Hematopoietic multipotent progenitor cell treated with erythropoietin and hydrocortisone succinate and interleukin-3 and kit ligand, for 4 days (in vitro differentiated cells): Measurements from ENCODE around the gene BCR.

Experiments
- DNase-seq: peaks from one replicate; pipeline ENCODE4 v3.0.0-alpha.2; 2015

BCR gene

DNA sequence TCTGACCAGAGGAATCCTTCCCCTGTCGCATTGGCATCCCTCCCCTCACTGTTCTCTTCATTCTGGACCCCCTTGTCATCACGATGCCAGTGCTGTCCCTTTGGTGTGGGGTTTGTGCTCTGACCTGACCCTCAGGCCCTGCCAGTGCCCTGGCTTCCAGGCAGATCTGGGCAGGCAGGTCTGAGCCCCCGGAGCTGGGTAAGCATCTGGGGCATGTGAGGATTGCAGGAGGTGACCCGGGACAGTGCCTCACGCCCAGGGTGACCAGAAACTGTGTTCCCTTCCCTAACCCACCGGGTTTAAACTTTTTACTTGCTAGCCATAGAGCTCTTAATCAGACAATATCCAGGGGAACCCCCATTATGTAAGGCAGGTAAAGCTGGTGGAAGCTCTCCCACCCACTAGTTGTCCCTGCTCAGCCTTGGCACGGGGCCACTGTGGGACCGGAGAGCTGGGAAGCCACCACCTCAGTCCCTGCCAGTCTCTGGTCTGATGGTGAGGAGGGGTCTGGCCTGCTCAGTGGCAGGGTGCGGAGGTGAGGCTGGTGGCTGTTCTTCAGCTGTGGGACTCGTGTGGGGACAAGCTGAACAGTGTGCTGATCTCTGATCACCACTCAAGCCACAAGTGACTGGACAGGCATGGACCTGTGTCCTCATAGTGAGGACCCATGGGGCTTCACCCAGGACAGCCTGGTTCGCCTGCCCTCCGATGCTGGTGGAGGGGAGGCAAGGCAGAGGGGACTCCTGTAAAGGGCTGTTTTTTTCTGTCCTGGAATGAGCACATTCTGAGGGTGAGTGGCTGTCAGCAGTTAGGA is 38.0 kb downstream of the BCR start:
- no peak for DNase-seq

DNA sequence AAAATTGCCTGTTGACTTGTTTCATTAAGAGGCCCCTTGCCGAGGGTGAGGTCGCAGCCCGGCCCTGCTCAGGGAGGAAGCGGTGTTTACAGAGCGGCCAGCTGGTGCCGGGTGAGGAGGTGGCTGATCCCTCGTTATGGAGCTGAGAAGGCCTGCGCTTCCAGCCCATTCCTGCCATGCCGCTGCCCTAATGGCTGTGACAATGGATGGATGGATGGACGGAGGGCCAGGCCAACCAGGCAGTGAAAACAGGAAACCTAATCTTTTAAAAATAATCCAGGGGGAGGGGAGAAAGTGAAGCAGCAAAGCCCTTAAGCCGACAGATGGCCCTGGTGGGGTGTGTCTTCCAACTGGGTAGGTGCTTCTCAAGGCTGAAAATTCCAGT is 38.5 kb downstream of the BCR start:
- peak; percentile 80 for DNase-seq

DNA sequence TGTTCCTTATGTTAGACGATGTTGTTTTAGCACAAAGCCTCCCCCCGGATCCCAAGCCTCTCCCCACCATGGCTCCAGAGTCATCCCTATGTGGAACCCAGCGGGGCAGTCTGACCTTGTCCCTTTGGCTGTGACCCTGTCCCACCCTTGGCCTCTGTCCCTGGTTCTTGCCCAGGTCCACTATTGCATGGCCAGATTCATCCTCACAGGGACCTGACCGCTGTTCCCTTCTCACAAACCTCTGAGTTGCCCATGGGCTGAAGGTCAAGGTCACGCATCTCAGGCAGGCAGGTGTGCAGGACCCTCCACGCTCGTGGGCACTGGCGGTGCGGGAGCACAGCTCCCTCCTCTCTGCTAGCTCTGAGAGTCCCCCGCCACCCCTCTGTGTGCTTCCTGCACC is 39.0 kb downstream of the BCR start:
- no peak for DNase-seq

DNA sequence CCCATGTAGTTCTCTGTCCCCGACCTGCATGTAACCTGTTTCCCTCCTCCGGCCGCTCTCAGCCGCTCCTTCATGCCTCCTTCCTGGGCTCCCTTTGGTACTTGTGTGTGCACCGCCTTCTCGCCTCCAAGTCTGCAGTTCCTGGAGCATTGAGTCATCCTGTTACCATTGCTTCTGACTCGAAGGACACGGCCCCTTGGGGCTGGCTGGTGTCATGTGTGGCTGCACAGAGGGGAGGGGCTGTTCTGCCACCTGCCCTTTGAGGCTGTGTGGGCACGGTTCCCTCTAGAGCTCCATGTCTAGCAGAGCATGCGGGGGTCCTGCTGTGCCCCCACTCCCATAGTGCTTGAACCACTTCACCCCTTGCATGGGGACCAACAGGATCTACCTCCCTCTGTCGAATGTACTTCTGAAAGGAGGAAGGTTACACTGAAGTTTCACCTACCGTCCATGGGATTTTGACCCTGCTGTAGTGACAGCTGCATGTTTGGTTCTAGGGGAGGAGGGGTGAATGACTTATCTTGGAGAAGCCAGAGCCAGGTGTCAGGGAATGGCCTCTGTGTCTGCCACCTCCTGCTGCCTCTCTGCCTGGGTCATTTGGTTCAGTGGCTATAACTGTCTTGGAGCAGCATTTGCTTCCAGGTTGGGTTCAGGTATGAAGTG is 39.6 kb downstream of the BCR start:
- DNase-seq = peak; percentile 81

DNA sequence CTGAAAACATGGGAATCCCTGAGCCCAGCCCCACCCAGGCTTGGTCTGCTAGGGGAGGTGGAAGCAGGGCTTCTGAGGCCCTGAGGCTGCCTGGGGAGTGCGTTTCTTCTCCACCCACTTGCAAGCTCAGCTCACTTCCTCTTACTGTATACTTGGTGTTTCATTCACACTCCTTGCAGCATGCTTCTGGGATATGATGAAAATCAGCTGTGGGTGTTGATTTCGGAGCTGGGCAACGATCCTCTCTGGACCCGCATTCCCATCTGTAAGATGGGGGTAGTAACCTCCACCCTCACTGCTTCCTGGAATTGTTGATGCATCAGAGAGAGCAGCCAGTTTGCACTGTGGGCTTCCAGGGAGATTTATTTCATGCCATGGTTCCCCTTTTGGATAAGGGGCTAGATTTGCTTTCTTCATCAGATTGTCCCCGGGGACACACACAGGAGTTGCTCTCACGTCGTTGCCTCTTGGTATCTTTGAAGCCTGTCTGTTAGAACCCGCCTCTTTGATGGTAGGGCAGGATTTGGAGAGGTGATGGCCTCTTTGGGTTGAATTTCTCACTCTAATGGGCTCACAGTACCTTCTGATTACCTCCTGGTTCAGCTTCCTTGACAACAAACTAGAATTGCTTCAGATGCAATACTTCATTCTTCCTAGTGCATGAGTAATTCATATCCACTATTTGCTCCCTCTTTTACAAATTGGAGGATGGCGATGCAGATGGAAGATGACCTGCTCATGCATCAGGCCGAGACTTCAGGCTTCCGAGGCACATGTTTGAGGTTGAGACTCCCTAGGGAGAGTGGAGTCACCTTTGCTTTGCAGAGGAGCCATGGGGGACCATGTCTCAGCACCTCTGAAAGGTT is 40.4 kb downstream of the BCR start:
- peak; percentile 82 for DNase-seq

DNA sequence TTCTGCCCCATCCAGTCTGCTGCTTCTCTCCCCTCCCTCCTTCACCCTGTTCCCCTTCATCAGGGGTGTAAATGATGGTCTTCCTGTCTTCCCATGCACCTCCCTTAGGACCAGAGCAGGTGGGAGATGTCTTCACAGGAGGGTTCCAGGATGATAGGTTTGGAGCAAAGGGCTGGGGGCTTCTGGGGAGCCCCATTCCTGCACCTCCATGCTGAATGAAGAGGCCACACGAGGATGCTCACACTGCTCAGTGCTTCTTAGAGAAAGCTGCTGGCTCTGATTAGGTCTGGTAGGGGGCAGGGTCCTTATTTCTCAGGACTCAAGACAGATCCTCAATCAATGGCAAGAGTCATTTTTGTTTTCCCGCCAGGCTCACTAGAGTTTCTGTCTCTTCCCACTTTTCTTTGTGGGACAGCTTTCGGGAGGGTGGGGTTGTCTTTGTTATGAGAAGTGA is 41.1 kb downstream of the BCR start:
- DNase-seq = no peak

DNA sequence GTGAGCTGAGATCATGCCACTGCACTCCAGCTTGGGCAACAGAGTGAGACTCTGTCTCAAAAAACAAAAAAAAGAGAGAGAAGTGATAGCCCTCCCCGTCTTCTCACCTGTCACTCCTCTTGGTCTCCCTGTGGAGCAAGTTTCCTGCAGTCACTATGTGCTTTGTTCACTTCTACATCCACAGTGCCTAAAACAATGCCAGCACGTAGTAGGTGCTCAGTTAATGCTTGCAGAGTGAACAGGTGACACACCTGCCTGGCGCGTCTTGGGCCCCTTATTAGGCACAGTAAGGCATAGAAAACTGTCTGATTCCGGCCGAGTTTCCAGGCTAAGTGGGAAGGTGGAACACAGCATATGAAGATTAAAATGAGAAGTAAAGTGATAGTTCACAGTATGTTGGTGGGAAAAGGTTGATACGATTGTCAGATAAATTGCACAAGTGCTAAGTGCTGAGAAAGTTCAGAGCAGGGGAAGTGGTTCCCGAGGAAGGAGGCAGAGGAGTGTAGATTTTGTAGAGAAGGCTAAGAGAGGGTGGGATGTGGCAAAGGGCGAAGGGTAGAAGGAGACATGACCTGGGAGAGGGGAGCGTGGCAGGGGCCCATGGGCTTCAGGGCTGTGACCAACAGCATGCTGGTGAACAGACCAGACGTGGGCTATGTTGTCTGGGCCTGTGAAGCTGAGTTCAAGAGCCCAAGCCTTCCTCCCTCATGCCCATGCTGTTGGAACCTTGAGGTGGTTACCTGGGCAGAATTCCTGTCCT is 41.9 kb downstream of the BCR start:
- peak; percentile 49 for DNase-seq

DNA sequence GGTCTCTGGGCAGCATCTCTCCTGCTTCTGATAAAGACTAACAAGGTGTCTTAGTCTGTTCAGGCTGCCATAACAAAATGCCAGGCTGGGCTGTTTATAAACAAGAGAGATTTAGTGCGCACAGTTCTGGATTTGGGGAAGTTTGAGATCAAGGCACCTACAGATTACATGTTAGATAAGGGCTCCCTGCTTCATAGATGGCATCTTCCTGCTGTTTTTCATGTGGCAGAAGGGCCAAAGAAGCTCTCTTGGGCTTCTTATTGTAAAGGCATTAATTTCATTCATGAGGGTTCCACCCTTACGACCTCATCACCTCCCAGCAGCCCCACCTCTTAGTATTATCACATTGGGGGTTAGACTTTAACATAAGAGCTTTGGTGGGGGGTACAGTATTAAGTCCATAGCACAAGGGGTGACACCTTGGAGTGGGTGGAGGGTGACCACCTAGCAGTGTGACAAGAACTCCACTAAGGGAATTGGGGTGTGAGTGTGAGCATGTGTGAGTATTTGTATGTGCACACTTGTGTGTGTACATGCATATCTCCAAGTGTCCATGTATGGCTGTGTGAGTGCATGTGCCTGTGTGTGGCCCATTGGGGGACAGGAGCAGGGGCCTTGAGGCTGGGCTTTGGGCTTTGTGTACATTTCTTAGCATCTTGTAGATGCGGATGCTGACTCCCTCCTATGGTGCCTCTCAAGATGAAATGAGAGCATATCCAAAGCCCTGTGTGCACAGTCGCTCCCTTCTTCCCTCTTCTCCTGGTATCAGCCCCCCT is 42.7 kb downstream of the BCR start:
- no peak for DNase-seq

DNA sequence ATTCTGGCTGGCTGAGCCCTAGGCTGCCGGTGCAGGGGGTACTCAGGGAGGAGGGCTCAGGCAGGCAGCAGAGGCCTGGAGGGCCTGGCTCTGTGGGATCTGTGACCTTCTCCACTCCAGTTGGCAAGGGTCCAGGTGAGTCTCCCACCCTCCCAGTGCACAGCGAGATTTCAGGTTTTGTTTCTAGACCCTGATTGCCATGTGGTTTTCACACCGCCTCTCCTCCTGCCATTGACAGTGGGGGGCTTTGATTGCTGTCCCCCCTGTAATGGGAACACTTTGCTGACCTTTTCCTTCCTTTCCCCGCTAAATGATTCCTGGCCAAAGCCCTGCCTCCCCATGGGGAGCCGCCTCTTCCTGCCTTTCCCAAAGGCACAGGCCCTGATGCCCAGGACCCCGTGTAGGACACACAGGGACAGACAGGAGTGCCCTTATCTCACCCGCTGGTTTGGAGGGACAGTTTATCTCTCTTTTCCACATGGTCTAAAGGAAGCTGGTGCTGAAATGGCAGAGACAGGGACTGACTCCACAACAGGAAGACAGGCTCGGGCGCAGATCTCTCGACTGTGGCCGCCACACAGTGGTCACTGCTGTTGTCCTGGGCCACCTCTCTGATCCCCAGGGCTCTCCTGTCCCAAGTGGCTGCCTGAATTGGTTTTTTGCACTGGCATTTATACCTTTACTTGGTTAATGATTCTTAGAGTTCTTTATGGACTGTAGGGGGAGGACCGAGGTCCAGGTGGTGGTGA is 43.4 kb downstream of the BCR start:
- peak; percentile 92 for DNase-seq

DNA sequence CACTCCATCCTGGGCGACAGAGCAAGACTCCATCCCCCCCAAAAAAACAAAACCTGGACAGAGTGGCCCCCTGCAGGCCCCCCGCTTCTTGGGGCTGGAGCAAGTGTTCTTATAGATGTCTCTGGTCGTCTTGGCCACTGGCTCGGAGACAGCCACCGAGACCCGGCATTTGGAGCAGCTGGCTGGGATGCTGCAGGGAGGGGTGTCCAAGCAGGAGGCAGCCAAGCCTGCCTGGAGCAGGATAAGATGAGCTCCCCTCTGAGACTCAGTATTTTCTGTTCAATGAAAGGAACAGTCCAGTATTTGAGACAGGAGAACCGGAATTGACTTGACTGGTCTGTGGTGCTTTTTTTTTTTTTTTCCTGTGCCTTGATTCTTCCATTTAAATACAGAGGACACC is 44.5 kb downstream of the BCR start:
- no peak for DNase-seq

DNA sequence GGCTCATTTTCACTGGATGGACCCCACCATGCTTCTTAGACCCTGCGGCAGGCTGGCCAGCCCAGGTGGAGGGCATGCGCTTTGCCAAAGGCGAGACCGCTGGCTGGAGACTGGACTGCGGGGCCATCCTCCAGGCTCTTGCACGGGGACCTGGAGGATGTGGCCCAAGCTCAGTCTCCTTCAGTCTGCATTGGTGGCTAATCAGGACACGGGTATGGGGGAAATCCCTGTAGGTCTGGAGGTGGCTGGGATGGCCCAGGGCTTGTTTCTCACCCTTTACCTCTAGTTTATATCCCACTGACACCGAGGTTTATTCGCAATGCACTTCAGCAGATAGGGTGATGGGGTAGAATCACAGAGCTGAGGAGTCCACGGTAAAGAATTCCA is 45.0 kb downstream of the BCR start:
- no peak for DNase-seq

DNA sequence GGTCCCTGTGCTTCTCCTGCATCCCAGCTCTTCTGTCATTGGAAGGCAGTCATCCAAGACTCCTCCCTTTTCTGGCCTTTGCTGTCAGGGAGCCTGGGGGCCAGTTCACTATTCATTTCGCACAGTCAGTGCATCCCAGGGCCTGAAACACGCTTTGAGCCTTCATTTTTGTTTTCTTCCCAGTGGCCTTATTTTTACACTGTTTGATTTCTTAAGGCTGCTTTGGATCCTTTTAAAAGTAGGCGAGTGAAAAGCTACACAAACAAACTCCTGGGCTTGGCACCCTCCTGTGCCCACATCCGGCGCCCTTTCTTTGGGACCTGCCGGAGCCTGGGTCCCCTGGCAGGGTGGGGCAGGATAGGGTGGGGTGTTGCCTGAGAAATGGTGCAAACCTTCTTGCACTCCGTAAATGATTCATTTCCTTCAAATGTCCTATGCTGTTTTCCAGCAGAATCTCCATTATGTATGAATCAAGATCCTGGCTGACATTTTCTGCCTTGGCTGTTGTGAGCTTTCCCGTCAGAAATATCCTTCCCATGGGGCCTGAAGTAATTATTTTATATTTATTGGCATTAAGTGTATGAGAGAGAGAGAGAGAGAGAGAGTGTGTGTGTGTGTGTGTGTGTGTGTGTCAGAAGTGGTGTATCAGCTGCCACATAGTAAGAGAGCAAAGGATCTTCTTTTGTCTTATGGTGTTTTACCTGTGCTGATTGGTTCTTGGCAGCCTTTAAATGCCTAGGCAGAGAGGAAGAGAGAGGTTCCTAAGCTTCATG is 45.6 kb downstream of the BCR start:
- DNase-seq = no peak

DNA sequence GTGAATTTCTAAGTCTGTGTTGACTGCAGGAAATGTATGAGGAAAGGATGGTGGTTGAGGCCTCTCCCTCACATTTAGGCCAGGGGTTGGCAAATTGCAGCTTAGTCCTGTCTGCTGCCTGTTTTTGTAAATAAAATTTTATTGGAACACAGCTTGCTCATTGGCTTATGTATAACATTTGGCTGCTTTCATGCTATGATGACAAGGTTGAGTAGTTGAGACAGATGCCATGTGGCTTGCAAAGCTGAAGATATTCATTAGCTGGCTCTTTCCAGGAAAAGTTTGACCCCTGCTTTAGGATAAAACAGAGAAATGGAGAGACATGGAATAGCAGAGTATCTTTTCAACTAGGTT is 46.2 kb downstream of the BCR start:
- no peak for DNase-seq

DNA sequence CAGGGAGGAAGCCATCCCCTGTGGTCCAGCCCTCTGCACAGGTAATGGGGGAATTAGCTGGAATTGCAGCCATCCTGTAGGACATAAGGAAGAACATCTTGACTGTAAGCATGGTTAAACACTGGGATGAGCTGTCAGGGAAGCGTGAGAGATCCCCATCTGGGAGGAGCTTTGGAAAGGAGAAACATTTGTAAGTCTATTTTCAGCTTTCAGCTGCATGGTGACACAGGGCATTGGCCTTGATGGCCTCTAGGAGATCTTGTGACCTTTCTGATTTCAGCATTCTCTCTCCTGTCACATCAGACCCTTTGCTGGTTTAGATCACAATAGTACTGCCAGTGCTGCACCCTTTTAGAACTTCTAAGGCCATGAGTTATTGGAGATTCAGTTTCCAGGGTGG is 47.1 kb downstream of the BCR start:
- no peak for DNase-seq

DNA sequence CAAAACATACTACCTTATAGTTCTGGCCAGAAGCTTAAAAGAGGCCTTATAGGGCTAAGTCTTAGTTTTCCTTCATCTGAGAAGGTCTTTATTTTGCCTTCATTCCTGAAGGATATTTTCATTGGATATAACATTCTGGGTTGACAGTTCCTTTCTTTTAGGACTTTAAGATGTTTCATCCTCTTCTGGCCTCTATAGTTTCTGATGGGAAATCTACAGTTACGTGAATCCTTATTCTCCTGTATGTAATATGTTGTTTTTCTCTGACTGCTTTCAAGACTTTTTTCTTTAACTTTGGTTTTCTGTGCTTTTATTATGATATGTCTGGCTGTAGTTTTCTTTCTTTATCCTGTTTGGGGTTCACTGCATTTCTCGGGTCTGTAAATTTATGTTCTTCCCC is 48.2 kb downstream of the BCR start:
- no peak for DNase-seq

DNA sequence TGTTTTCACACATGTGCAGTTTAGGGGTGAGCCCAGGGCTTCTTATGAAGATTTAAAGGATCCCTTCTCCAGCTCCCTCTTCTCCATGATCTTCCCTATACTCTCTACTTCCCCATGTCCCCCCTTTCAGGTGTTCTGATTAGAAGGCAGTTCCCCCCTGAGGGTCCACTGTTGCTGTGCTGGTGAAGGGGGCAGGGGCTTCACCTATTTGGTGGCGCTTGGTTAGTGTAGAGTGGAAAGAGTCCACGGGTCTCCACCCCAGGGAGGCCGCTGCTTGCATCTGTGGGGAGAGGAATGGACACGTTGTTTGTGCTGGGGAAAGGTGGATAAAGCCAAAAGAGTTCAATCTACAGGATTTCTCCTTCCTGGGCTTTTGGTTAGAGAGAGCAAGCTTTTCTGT is 49.3 kb downstream of the BCR start:
- DNase-seq = no peak

DNA sequence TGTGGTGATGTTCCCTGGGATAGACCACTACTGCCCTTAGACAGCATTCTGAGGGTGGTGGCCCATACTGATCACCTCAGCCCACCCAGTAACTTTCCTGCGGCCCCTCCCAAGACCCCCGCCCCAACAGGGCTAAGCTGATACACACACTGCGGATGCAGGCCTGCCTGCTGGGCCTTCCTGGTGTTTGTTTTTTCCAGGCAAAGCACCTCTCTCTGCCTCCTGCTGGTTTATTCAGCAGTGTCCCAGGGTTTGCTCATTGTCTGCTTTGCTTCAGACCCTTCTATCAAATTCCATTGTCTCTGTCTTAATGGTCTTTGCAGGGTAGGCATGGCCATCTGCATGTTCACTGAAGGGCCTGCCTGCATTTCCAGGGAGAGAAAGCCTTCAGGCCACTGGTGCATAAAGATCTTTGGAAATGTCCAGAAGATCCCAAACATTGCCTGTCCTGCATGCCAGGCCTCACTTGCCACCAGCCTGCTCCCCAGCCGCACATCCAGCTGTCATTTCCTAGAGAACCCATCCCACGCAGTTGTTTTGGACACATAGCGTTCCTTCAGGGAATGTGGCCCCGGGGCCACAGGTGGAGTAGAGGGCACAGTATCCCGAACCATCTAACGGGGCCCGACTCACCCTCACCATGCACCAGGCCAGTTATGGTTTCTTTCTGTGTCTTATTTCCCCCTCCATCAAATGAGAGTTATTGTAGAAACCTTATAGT is 50.2 kb downstream of the BCR start:
- DNase-seq = no peak

DNA sequence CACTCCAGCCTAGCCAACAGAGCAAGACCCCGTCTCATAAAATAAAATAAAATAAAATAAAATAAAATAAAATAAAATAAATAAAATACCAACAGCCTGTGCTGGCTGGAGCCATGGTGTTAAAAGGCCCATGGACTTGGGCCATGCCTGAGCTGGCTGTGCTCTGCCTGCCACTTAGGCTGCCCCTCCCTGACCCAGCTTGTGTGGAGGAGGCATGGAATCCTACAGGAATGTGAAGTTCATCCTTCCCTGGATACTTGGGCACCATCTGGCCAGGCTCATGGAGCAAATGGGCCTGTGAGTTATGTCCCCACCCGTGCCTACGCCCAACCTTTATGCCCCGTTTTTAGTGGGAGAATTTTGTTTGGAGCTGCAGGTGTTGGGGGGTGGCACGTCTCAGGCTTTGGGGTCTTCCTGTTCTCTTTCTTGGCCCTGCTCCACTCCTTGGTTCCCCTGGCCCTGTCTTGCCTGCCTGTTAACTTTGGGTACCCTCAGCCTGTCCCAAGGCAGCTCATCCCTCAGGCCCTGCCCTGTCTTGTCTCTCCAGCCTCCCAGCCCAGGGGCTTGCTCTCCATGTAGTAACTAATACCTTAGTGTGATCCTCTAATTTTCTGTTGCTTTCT is 51.3 kb downstream of the BCR start:
- DNase-seq = no peak
